ENCODE data around the gene MACROD1.

MACROD1 gene

DNA sequence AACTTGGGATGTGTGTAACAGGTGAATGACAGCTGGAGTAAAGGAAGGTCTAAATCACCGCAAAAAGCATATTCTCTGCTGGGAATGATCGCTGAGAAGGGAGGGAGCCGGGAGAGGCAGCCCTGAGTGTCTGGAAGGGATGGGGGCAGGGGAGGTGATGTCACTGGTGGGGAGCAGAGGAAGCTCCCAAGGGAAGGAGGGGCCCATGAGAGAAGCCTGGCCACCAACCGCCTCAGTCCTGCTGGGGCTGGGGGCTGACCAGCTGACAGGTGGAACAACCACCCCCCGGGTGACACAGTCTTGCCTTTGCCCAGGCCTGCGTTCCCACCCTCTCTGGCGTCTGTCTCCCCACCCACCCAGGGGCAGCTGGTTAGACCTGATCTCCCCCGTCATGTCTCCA, 136.1 kb downstream of the MACROD1 start:
- DNase-seq: no peak

GRCh38 chr11:64028398-64029115, 137.4 kb downstream of the MACROD1 start:
- DNase-seq: no peak

- no peak for DNase-seq
Measured at GRCh38 chr11:64027651-64028397, 138.1 kb downstream of the MACROD1 start.

- no peak for DNase-seq
Measured at GRCh38 chr11:64026575-64027205, 139.2 kb downstream of the MACROD1 start.

- DNase-seq: no peak
Measured at GRCh38 chr11:64025205-64025604, 140.7 kb downstream of the MACROD1 start.

DNA sequence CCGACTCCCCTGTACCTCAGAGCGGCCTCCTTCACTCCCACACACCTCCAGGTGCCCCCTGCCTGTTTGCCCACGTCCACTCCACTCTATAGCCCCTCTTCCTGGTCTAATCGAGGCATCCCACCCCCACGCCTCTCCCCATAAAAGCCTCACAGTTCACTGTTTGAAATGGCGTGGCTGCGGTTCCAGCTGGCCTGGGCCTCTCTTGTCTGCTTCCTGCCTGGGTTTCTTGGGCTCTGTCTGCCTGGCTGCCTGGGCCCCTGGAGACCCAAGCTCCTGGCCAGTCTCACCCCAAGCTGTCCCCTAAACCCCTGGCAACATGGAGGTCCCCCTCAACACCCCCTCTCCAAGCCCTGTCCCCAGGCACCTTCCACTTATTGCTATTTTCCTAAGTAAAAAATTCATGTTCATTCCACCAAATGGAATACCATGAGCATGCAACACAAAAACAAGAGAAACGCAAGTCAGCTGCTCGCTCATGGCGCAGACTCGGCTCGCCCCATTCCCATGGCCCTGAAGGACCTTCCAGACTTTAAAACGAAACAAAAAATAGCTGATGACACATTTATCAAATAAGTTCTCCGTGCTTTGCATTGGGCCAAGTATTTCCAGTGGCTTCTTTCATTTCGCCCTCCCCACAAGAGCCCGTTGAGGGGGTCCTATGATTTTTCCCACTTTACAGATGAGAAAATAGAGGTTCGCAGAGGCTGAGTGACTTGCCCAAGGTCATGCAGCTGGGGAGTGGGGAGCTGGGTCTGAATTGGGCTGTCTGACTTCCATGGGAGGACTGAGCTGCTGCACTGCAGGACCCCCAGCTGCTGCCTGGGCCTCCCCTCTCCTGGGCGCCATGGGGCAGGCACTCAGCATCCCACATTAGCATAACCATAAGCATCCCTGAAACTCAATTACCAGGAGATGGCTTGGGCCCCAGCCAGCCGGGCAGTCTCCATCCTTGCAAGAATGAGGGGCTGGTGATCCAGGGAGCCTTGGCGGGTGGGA, 141.9 kb downstream of the MACROD1 start:
- no peak for DNase-seq

GRCh38 chr11:64022125-64022784, 143.7 kb downstream of the MACROD1 start:
- no peak for DNase-seq

DNA sequence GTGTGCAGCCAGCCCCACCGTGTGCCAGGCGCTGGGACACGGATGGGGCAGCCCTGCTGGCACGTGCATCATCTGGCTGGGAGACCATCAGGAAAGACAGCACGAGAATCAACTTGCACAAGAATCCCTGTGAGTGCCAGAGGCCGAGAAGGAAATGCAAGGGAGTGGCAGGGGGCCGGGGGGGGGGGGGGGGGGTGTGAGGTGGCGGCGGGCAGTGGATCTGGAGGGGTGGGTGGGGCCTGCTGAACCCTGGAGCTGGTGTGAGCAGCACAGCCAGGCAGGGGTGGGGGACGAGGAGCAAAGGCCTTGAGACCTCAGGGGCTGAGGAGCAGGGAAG, 144.2 kb downstream of the MACROD1 start:
- no peak for DNase-seq

- DNase-seq: no peak
Measured at GRCh38 chr11:64020976-64021756, 144.7 kb downstream of the MACROD1 start.

GRCh38 chr11:64019106-64020037, 146.5 kb downstream of the MACROD1 start:
- no peak for DNase-seq

GRCh38 chr11:64018310-64018709, 147.6 kb downstream of the MACROD1 start:
- no peak for DNase-seq

DNA sequence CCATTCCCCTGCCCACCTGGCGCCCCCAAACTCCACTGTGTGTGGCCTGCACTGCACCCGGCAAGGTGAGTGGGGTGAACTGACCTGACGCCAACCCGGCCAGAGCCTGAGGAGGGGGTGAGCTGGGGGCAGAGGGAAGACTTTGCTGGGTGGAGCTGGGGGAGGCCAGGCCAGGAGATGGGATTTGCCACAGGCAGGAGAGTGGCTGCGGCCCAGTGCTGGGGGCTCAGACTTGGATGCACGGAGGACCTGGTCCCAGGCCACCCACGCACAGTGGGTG, 148.0 kb downstream of the MACROD1 start:
- no peak for DNase-seq

DNA sequence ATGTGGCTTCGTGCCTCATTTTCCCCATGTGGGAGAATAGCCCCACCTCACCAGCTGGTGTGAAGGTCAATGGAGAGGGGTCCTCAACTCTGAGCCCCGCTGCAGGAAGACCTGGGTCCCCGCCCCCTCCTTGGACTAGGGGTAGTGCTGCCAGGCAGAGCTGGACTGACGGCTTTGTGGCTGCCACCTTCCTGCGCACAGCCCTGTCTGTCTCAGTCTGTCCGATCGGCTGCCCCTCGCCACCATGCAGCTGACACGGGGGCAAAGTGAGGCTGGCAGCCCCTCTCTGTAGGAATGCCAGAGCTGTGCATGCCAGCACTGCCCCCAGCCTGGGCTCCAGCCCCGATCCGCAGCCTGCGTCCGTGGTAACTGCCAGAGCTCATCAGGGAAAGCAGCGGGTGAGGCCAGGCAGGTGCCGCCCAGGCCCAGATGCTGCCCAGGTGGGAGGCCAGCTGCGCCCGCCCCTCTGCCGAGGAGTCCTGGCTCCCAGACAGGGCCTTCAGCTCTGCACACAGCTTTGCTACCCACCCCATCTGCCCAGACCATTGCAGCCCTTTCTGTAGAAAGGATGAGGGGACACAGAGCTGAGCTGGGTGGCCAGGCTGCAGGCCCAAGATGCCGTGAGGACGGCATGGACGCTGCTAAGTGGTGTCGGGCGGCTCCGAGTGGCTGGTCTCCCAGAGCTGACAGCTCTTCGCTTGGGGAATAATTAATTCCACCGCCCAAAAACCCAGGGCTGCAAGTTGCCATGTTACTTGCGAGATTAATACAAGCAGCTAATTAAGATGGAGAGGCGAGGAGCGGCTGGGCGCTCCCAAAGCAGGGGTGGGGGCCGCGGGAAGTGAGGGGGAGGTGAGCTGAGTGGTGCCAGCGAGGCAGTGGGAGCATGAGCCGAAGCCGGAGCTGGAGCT, 149.7 kb downstream of the MACROD1 start:
- DNase-seq: peak; percentile 24 to 56

- no peak for DNase-seq
Measured at GRCh38 chr11:64015510-64015909, 150.4 kb downstream of the MACROD1 start.

DNA sequence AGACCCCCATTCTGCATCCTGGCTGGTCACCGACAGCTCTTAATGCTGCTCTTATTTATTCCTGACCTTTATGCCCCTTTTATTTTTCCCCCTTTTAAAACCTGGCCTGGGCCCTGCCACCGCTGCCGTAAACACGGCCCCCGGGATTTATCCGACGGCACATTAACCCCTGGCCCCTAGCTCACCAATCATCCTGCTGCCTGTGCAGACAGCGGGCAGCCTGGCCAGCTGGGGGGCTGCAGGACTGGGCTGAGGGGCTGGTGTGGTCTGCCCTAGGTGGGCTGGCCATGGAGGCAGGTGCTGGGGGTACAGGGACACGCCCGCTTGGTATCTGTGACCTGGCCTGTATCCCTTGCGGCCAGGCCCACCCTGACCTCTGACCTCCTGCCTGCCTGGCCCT, 151.6 kb downstream of the MACROD1 start:
- DNase-seq: no peak

- DNase-seq: no peak
Measured at GRCh38 chr11:64013141-64013896, 152.6 kb downstream of the MACROD1 start.

DNA sequence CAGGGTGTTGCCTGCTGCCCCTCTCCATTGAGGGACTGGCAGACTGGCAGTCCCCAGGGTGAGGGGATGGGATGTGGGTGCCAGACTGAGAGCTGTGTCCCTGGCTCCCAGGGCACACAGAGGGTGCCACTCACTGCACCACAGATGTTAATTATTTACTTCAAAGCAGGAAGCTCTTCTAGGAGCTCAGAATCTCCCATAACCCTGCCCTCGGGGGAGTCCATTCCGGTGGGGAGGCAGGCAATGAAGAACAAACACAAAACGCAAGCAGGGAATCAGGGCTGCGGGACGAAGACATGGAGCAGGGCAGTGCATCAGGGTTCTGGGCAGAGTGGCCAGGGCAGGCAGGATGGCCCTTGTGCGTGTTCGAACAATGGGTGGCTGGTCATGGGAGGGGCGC, 154.5 kb downstream of the MACROD1 start:
- no peak for DNase-seq

GRCh38 chr11:64010783-64011182, 155.1 kb downstream of the MACROD1 start:
- DNase-seq: no peak

- DNase-seq: no peak
Measured at GRCh38 chr11:64009710-64010109, 156.2 kb downstream of the MACROD1 start.
